Measurements from ENCODE around the gene VPS35. TPM values are rescaled to one million over a fixed set of nuclear protein-coding genes. Genes with fewer than 3 reads are reported as not detected.

Gene VPS35
- total RNA-seq, 2 donors from 2014 or later: 14.5 to 40.5 TPM

- H3K4me1 ChIP-seq: no peaks in the 10 kb centered on the region
- TF ChIP-seq CTCF (IDR thresholded peaks at IDR 0.05) (no peak), POLR2A (IDR thresholded peaks at IDR 0.05) (no peak)
- DNase-seq (no peak), ATAC-seq (no peak)
- intact Hi-C loops (cut with DNase I): no loop called here
- WGBS, 2 donors: 65 to 81% methylated on average over 5 to 6 of the region's 6 CpGs
- H3K4me3 ChIP-seq: no peak overlapping the region
- no peaks in the 10 kb centered on the region for H3K9me3 ChIP-seq
- H3K27me3 ChIP-seq: no peaks in the 10 kb centered on the region
- H3K36me3 ChIP-seq (replicated peaks in 1 of 2; ENCODE audit: insufficient read depth in 1 of 2, low read depth in 2 of 2): no peaks in the 10 kb centered on the region
- no peak overlapping the region for H3K27ac ChIP-seq
Observed at GRCh38 chr16:46715769-46716305, 26.9 kb upstream of the VPS35 start.

DNA sequence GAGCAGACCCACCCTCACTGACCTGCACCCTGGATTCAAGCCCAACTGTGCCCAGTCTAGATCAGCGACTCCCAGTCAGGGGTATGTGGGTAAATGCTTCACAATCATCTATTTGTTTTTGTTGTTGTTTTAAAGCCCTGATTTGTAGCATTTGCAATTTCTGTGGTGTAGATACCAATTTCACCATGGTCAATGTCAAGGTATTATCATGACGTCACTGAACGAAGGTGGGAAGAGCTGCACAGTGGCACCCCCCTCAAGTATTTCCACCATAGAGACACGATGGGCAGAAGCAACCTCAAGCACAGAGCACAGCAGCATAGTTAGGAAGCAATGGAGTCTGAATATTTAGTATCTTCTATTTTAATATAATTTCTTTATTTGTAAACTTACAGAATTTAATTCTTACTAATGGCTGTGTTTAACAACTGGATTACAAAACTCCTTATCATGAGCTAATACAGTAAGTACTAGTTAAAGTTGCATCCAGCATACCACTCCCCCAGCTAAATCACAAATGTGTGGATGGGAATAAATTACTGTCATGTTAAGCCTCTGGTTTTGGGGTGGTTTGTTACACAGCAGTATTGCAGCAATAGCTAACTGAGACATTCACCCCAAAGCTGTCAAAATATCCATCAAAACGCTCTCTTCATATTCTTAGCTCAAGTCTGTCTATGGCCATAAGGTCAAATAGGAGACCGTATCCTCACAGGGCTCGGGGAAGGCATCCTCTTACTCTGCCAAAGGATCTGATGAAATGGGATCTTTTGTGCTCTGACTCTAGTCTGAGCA lies 26.0 kb upstream of the VPS35 start:
- TF ChIP-seq POLR2A (IDR thresholded peaks at IDR 0.05) (no peak), CTCF (IDR thresholded peaks at IDR 0.05) (no peak)
- Histone ChIP-seq H3K27ac (no peak overlapping the region), H3K4me3 (no peak overlapping the region), H3K36me3 (replicated peaks in 1 of 2; ENCODE audit: insufficient read depth in 1 of 2, low read depth in 2 of 2) (no peaks in the 10 kb centered on the region), H3K9me3 (no peaks in the 10 kb centered on the region), H3K4me1 (no peaks in the 10 kb centered on the region), H3K27me3 (no peaks in the 10 kb centered on the region)
- ATAC-seq (no peak), DNase-seq (no peak)
- intact Hi-C loops (cut with DNase I): no loop called here
- WGBS, 2 donors: 80 to 82% methylated on average over 7 of the region's 7 CpGs

- no peak for TF ChIP-seq POLR2A (IDR thresholded peaks at IDR 0.05)
- TF ChIP-seq CTCF (IDR thresholded peaks at IDR 0.05): no peak
- WGBS, 2 donors: 71% methylated on average over 3 of the region's 3 CpGs
- no peak overlapping the region for H3K27ac ChIP-seq
- no peaks in the 10 kb centered on the region for H3K4me1 ChIP-seq
- no peak overlapping the region for H3K4me3 ChIP-seq
- no peaks in the 10 kb centered on the region for H3K36me3 ChIP-seq (replicated peaks in 1 of 2; ENCODE audit: insufficient read depth in 1 of 2, low read depth in 2 of 2)
- no peaks in the 10 kb centered on the region for H3K27me3 ChIP-seq
- no peak for ATAC-seq
- intact Hi-C loops (cut with DNase I): no loop called here
- no peak for DNase-seq
- H3K9me3 ChIP-seq: no peaks in the 10 kb centered on the region
Observed at GRCh38 chr16:46713634-46714033, 24.7 kb upstream of the VPS35 start.

DNA sequence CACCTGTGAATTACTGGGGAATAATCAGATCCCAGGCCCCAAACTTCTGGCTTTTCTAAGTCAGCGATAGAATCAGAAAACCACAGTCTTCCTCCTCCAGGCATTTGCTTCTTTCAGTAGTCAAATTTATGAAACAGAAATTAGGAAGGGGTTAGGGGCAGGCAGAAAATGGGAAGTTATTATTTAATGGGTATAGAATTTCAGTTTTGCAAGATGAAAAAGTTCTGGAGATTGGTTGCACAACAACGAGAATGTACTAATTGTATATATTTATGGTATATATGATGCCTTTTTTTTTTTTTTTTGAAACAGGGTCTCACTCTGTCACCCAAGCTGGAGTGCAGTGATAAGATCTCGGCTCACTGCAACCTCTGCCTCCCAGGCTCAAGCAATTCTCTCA lies 23.9 kb upstream of the VPS35 start:
- no peak for ATAC-seq
- 66 to 72% methylated on average over 3 of the region's 3 CpGs for WGBS, 2 donors
- intact Hi-C loops (cut with DNase I): no loop called here

More for the DNA sequence above, 23.9 kb upstream of the VPS35 start:
- H3K27ac ChIP-seq: no peak overlapping the region
- H3K4me3 ChIP-seq: no peak overlapping the region
- no peaks in the 10 kb centered on the region for H3K36me3 ChIP-seq (replicated peaks in 1 of 2; ENCODE audit: insufficient read depth in 1 of 2, low read depth in 2 of 2)
- no peaks in the 10 kb centered on the region for H3K9me3 ChIP-seq
- no peaks in the 10 kb centered on the region for H3K4me1 ChIP-seq
- DNase-seq: no peak
- H3K27me3 ChIP-seq: no peaks in the 10 kb centered on the region
- TF ChIP-seq POLR2A (IDR thresholded peaks at IDR 0.05): no peak
- no peak for TF ChIP-seq CTCF (IDR thresholded peaks at IDR 0.05)

Data from body of pancreas (tissue), 4 donors.